OCI-LY1 (cell line): ENCODE results near the gene TP53I3.

Experiments used
- EZH2 ChIP-seq: fragments of 200-600 bp; sonication (generic), shearing (Covaris generic); IDR thresholded peaks from 2 replicates; pipeline ENCODE4 v1.8.0; 2017; ENCODE audit warnings: borderline replicate concordance, mixed run types, mild to moderate bottlenecking, antibody characterized with exemption, low read length, moderate library complexity, mixed read lengths
- TF ChIP-seq, protein P1 (sequence below): fragments of 200-600 bp; sonication (generic), shearing (Covaris generic); IDR thresholded peaks from 2 replicates; pipeline ENCODE4 v1.5.1; 2017; ENCODE audit warnings: mild to moderate bottlenecking, antibody characterized with exemption, low read length, moderate library complexity, mixed read lengths

DNA sequence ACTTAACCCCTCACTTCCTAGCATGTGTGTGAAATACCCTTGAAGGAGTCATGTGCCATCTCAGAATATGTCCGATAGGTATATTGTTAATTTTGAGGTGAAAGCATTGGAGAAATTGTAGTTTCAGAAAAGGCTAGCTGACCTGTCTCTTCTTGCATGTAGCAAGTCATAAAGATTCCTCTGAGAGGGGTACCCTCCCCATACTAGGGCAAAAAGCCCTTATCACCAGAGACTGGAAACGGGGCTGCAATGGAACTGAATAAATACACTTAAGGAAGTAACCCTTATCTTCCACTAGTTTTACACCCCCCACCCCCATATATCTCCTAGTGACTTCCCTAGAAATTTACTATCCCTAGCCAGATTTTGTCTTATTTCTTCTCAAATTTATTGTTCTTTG lies 6.8 kb downstream of the TP53I3 start:
- TF ChIP-seq, protein P1, sequence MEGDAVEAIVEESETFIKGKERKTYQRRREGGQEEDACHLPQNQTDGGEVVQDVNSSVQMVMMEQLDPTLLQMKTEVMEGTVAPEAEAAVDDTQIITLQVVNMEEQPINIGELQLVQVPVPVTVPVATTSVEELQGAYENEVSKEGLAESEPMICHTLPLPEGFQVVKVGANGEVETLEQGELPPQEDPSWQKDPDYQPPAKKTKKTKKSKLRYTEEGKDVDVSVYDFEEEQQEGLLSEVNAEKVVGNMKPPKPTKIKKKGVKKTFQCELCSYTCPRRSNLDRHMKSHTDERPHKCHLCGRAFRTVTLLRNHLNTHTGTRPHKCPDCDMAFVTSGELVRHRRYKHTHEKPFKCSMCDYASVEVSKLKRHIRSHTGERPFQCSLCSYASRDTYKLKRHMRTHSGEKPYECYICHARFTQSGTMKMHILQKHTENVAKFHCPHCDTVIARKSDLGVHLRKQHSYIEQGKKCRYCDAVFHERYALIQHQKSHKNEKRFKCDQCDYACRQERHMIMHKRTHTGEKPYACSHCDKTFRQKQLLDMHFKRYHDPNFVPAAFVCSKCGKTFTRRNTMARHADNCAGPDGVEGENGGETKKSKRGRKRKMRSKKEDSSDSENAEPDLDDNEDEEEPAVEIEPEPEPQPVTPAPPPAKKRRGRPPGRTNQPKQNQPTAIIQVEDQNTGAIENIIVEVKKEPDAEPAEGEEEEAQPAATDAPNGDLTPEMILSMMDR, result no peak
- TF ChIP-seq EZH2, result no peak
